ENCODE results near the gene TNFSF15.

DNA sequence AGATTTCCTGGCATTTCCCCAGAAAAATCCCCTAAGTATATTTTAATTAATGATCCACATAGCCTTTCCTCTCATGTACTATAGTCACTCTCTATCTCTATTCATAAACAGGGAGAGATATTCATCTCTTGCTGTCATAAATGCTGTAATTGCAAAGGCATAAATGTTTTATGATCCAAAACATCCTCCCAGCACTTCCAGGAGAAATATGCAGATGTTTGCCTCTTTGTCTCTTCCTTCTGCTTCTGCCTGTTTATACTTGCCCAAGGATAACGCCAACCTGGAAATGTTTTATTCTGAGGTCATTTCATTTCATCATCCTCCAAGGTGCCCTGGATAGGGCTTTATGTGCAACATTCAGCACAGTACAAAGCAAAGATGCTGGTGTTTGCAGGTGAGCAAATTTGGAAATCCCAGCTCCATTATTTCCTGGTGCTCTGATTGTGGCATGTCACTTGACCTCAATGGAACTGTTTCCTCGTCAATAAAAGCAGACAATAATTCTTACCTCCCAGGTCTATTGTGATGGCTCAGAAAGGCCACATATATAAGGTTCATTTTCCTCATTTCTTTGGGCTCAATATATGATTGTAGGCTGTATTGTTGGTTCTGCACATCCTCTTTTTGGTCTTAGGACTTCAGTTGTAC lies 6.9 kb downstream of the TNFSF15 start:
- no peak for TF ChIP-seq MAX (IDR thresholded peaks at IDR 0.05)
- no peak for TF ChIP-seq CTCF (IDR thresholded peaks at IDR 0.05 in 2 of 3, conservative IDR thresholded peaks at IDR 0.05 in 1 of 3; ENCODE audit: borderline replicate concordance in 1 of 3, insufficient read depth in 1 of 3, low read depth in 2 of 3, low read length in 2 of 3)
- TF ChIP-seq EZH2 (IDR thresholded peaks at IDR 0.05), result no peak
- no peak for TF ChIP-seq EZH2phosphoT487 (IDR thresholded peaks at IDR 0.05; ENCODE audit: borderline replicate concordance)
- no peak for TF ChIP-seq SP1 (IDR thresholded peaks at IDR 0.05; ENCODE audit: low read depth)
- TF ChIP-seq POLR2A (IDR thresholded peaks at IDR 0.05; ENCODE audit: borderline replicate concordance, extremely low read depth, insufficient read depth, insufficient read length), result no peak
- TF ChIP-seq CEBPB (IDR thresholded peaks at IDR 0.05; ENCODE audit: low read depth), result no peak
- TF ChIP-seq TCF7L2 (IDR thresholded peaks at IDR 0.05; ENCODE audit: borderline replicate concordance, extremely low read depth, insufficient read depth, insufficient read length), result no peak
- no peak for TF ChIP-seq RAD21 (IDR thresholded peaks at IDR 0.05; ENCODE audit: low read depth)
- TF ChIP-seq REST (IDR thresholded peaks at IDR 0.05; ENCODE audit: low read depth), result no peak
- no peak for TF ChIP-seq POLR2AphosphoS5 (IDR thresholded peaks at IDR 0.05; ENCODE audit: low read depth, low read length)
- TF ChIP-seq ZNF274 (IDR thresholded peaks at IDR 0.05; ENCODE audit: low read depth, low read length), result no peak
